SJCRH30 (cell line): ENCODE results near the gene LORICRIN. TPM values are rescaled to one million over a fixed set of nuclear protein-coding genes. Genes with fewer than 3 reads are reported as not detected.

Experiments used
- DNase-seq, 2 experiments: peaks; one replicate each; pipeline ENCODE4 v3.0.0-alpha.2; 2015 to 2020
- H3K27ac ChIP-seq: fragments of 250-450 bp; sonication (Bioruptor Pico); 2 replicates; pipeline ENCODE4 v1.5.1; 2020; ENCODE audit warnings: mild to moderate bottlenecking, moderate library complexity
- H3K27me3 ChIP-seq: fragments of 250-450 bp; sonication (Bioruptor Pico); 2 replicates; pipeline ENCODE4 v1.5.1; 2020; ENCODE audit warnings: mild to moderate bottlenecking, moderate library complexity
- H3K36me3 ChIP-seq: fragments of 250-450 bp; sonication (Bioruptor Pico); 2 replicates; pipeline ENCODE4 v1.5.1; 2020; ENCODE audit warnings: mild to moderate bottlenecking, moderate library complexity
- H3K4me1 ChIP-seq: fragments of 250-450 bp; sonication (Bioruptor Pico); 2 replicates; pipeline ENCODE4 v1.5.1; 2020; ENCODE audit warnings: mild to moderate bottlenecking, moderate library complexity
- H3K4me3 ChIP-seq: fragments of 250-450 bp; sonication (Bioruptor Pico); 2 replicates; pipeline ENCODE4 v1.5.1; 2020; ENCODE audit warnings: mild to moderate bottlenecking, moderate library complexity
- H3K9me3 ChIP-seq: fragments of 250-450 bp; sonication (Bioruptor Pico); replicated peaks from 2 replicates; pipeline ENCODE4 v1.5.1; 2020; ENCODE audit warnings: mild to moderate bottlenecking, moderate library complexity
- total RNA-seq: library from RNA; depleted of rRNA; stranded (reverse); fragments of >200 nt; shearing (Covaris generic); gene quantifications from 2 replicates; pipeline ENCODE4 v1.2.3, GENCODE V29; 2014

Gene LORICRIN
- total RNA-seq, 1 experiment from 2014 or later: not detected

DNA sequence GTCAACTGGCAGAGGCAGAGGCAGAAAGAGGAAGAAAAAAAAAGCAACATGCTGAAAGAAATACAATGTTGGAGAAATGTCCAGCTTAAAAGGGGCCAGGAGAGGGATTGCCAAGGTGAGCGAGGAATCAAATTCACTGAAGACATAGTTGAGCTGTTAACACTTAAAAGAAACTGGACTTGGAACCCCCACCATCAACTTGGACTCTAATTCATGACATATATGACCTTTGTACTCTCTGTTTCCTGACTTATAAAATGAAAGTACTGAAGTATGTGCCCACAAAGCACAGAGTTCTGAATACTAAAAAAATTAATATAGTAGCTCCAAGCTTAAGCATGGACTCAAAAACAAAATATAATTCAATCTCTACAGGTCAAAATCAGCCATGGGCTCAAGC, 26.0 kb upstream of the LORICRIN start:
- H3K27me3 ChIP-seq: no peaks in the 10 kb centered on the region
- no peaks in the 10 kb centered on the region for H3K36me3 ChIP-seq
- no peak overlapping the region for H3K27ac ChIP-seq
- H3K4me1 ChIP-seq: no peaks in the 10 kb centered on the region
- no peak for DNase-seq
- H3K9me3 ChIP-seq: no peaks in the 10 kb centered on the region
- H3K4me3 ChIP-seq: no peak overlapping the region

DNA sequence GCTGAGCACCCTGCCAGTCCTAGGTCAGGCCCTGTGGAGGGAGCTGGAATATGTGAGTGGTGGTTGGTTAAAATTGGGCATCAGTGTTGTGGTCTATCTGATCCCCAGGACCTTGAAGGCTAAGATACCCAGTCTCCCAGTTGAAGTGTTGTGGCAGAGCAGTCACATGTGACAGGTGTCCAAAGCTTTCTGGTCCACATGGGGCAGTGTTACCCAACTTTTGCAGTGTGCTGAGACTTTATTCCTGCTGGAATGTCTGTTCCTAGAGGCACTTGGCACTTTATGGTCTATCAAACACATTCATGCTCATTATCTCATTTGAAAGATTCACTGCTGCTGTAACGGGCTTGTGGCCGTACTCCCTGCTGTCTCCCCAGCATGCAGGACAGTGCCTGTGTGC, 21.0 kb upstream of the LORICRIN start:
- Histone ChIP-seq H3K9me3 (no peaks in the 10 kb centered on the region), H3K27ac (no peak overlapping the region), H3K36me3 (no peaks in the 10 kb centered on the region), H3K4me1 (no peaks in the 10 kb centered on the region), H3K27me3 (no peaks in the 10 kb centered on the region; the same call in 1 of the 2 replicates), H3K4me3 (no peak overlapping the region)
- DNase-seq: no peak

DNA sequence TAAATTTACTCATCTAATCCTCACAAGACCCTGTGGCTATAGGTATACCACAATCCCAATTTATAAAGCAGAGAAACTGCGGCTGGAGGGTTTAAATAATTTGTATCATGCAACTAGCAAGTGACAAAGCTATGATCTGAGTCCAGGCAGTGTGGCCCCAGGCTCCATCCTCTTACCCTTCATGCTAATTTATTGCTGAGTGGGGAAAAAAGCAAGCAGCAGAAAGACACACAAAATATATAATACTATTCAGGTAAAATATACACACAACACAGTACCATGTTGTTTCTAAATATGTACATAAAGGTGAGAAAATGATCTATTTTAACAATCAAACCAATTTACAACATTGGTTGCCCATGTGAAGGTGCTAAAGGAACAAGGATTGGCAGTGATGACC, 17.3 kb upstream of the LORICRIN start:
- Histone ChIP-seq H3K9me3 (no peaks in the 10 kb centered on the region), H3K4me1 (no peaks in the 10 kb centered on the region), H3K27me3 (no peaks in the 10 kb centered on the region; the same call in 1 of the 2 replicates), H3K27ac (no peak overlapping the region), H3K4me3 (no peak overlapping the region), H3K36me3 (no peaks in the 10 kb centered on the region)
- no peak for DNase-seq

DNA sequence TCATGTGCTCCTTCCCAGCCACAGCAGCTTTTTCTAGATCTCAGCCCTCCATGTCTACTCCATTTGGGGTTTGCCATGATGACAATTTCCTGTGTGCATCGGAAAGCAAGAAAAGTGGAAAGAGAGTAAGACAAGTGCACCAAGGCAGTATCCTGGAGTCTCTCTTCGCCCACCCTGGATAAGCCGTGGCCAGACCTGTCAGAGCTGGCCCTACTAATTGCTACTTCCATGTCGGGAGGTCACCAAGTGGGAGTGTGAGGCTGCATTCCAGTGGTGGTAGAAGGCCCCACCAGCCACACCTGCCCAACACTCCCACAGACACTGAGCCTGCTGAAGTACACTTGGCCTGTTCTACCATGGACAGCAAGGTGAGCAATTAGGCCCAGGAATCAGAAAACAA, 14.0 kb upstream of the LORICRIN start:
- H3K27me3 ChIP-seq: no peaks in the 10 kb centered on the region; the same call in 1 of the 2 replicates
- H3K27ac ChIP-seq: no peak overlapping the region
- H3K4me3 ChIP-seq: no peak overlapping the region
- H3K4me1 ChIP-seq: no peaks in the 10 kb centered on the region
- DNase-seq: no peak
- H3K36me3 ChIP-seq: no peaks in the 10 kb centered on the region
- no peaks in the 10 kb centered on the region for H3K9me3 ChIP-seq

DNA sequence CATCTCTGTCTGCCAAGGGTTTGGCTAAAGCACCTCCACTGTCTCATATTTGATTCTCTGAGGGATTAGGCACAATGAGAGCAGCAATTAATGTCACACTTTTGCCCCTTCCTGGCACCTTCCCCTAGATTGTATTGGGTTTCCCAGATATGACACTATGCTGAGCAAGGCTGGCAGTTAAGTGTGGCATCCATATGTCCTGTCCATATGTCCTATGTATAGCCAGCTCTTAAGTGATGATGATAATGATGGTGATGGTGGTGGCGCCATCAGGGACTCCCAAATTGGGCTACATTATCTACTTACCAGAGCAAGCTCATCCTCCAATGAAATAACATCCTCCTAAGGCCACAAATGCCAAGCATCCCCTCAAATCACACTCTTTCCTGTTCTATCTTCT, 13.5 kb upstream of the LORICRIN start:
- no peak overlapping the region for H3K4me3 ChIP-seq
- no peaks in the 10 kb centered on the region; the same call in 1 of the 2 replicates for H3K27me3 ChIP-seq
- H3K27ac ChIP-seq: no peak overlapping the region
- H3K4me1 ChIP-seq: no peaks in the 10 kb centered on the region
- DNase-seq: no peak
- H3K9me3 ChIP-seq: no peaks in the 10 kb centered on the region
- no peaks in the 10 kb centered on the region for H3K36me3 ChIP-seq

DNA sequence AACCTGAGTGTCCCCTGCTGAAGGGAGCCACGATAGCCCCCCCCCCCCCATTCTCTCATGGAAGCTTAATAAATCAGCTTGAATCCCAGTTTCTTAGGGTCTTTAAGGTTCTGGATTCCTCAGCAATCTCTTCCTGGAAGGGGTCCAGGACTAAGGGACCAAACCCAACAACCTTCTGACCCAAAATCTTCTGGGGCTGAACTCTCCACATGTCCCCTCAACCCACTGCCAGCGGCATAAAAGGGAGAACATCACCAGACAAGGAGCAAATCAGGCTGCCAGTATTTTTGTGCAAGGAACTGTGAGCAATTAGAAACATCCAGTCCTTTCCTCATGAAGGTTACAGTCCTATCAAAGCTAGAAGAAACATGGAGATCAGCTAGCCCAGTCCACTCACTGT, 12.7 kb upstream of the LORICRIN start:
- no peak for DNase-seq
- Histone ChIP-seq H3K36me3 (no peaks in the 10 kb centered on the region), H3K27ac (no peak overlapping the region), H3K27me3 (no peaks in the 10 kb centered on the region), H3K9me3 (no peaks in the 10 kb centered on the region), H3K4me3 (no peak overlapping the region), H3K4me1 (no peaks in the 10 kb centered on the region)

DNA sequence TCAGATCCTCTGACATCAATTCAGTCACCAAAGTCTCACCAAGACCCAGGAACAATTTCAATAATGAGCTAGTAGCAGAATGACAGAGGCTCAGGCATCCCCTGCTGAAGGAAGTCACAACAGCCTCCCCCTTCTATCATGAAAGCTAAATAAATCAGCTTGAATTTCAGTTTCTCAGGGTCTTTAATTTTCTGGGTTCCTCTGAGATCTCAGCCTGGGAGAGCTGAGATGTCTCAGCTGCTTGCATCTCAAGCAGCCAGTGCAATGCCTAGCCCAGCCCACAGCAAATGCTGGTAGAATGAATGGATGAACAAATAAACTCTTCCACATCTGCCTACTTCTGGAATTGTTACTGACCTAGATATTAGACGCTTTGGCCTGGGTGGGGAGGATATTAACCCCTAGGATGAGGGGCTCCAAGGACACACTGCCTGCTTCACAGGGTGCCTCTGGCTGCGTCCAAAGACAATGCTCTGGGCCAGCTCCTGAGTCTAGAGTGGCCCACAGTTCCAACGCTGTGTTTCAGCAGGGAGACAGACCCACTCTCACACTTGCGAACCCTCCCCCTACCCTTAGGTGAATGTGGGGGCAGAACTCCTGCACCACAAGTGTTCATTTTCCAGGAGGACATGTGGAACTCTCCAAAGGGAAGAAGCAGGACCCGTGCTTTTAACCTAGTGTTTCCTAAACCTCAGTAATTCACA, 11.2 kb upstream of the LORICRIN start:
- Histone ChIP-seq H3K36me3 (no peaks in the 10 kb centered on the region), H3K27me3 (no peaks in the 10 kb centered on the region), H3K4me3 (no peak overlapping the region), H3K27ac (no peak overlapping the region), H3K9me3 (no peaks in the 10 kb centered on the region), H3K4me1 (no peaks in the 10 kb centered on the region)
- no peak for DNase-seq

DNA sequence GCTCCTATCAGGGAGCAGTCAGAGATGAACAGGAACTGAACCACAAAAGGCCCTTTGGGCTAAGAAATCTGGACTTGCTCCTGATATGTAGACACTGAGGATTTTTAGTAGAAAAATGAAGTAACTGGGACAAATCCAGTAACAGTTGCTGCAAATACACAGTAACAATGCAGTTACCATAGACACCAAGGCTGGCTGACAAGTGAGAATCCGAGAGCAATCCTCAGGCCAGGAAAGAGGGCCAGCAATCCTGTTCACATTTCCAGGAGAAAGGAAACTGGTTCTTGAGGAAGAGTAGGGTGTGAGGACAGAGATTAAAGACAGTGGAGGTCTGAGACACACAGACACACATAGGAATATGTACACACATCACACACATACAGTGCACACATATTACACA, 9.3 kb upstream of the LORICRIN start:
- DNase-seq: no peak
- Histone ChIP-seq H3K9me3 (no peaks in the 10 kb centered on the region), H3K4me1 (no peaks in the 10 kb centered on the region), H3K4me3 (no peak overlapping the region), H3K27me3 (no peaks in the 10 kb centered on the region), H3K27ac (no peak overlapping the region), H3K36me3 (no peaks in the 10 kb centered on the region)

DNA sequence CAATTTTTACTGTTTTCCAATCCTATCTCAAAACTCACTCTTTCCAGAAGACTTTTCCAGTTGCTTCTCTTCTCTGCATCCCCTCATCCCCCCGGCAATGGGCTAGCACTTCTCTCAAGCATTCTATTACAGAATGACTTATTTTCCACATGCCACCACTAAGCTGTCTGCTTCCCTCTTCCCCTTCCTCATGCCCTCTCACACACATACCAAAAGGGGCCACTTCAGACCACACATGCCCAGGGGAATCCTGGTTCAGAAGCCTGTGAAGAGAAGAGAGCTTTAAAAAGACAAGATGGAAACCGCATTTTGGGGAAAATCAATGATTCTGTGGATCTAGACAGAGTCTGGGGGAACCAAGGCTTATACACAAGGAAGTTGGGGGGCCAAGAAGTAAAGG, 8.4 kb upstream of the LORICRIN start:
- H3K4me3 ChIP-seq: no peak overlapping the region
- no peaks in the 10 kb centered on the region for H3K4me1 ChIP-seq
- H3K27ac ChIP-seq: no peak overlapping the region
- no peak for DNase-seq
- no peaks in the 10 kb centered on the region for H3K9me3 ChIP-seq
- no peaks in the 10 kb centered on the region for H3K36me3 ChIP-seq
- H3K27me3 ChIP-seq: no peaks in the 10 kb centered on the region

DNA sequence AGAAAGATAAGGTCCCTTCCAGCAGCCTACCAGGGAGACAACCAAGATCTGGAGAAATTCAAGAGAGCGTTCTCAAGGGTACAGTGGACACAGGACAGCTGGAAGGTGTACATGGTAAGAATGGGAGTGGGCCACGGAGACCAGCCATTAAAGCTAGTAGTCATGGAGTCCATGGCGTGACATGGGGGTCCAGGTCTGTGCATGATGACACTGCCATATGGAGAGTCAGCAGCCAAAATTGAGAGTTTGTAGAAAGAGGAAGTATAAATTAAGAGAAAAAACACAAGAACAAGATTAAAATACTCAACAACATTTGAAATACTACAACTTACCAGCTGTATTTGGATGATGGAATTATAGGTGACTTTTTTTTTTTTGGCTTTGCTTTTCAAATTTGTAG, 7.9 kb upstream of the LORICRIN start:
- no peaks in the 10 kb centered on the region for H3K36me3 ChIP-seq
- H3K4me3 ChIP-seq: no peak overlapping the region
- no peaks in the 10 kb centered on the region for H3K4me1 ChIP-seq
- H3K9me3 ChIP-seq: no peaks in the 10 kb centered on the region
- H3K27me3 ChIP-seq: no peaks in the 10 kb centered on the region
- no peak for DNase-seq
- no peak overlapping the region for H3K27ac ChIP-seq

DNA sequence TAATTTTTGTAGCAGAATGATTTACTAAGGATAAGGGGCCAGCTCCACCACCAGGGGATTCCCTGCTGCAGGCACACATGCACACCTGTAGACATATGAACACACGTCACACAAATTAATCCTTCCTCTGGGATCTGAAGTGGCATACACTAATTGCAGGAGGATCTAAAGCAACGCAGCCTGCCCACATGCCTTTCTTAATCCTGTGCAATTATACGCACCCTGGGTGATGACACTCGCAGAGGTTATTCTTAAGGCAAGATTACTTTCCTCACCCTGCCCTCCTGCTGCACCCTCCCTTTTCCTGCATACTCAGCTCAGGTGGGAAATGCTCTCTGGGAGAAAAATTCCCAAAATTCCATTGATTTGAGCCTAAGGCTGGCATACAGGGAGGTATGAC, 7.5 kb upstream of the LORICRIN start:
- H3K4me3 ChIP-seq: no peak overlapping the region
- H3K36me3 ChIP-seq: no peaks in the 10 kb centered on the region
- DNase-seq: no peak
- H3K9me3 ChIP-seq: no peaks in the 10 kb centered on the region
- H3K27me3 ChIP-seq: no peaks in the 10 kb centered on the region
- no peaks in the 10 kb centered on the region for H3K4me1 ChIP-seq
- H3K27ac ChIP-seq: no peak overlapping the region

DNA sequence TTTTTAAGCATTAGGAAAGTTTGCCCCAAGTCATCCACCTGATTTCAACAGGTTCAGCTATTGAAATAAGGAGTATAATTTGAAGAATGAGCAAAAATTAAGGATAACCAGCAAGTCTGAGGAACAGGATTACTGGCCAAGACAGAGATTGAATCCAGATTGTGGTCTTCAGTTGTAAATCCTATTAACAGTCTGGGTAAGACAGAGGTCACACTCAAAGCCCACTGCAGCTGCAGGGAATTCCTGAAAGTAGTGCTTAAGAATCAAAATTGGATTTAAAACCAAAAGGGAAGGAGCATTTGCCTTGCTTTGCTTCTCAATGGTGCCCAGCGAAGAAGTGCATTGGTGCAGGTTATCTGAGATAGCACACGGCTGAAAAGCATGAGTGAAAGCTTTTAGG, 6.4 kb upstream of the LORICRIN start:
- H3K27ac ChIP-seq: no peak overlapping the region
- H3K36me3 ChIP-seq: no peaks in the 10 kb centered on the region
- no peaks in the 10 kb centered on the region for H3K9me3 ChIP-seq
- no peak overlapping the region for H3K4me3 ChIP-seq
- H3K27me3 ChIP-seq: no peaks in the 10 kb centered on the region
- no peak for DNase-seq
- no peaks in the 10 kb centered on the region for H3K4me1 ChIP-seq

DNA sequence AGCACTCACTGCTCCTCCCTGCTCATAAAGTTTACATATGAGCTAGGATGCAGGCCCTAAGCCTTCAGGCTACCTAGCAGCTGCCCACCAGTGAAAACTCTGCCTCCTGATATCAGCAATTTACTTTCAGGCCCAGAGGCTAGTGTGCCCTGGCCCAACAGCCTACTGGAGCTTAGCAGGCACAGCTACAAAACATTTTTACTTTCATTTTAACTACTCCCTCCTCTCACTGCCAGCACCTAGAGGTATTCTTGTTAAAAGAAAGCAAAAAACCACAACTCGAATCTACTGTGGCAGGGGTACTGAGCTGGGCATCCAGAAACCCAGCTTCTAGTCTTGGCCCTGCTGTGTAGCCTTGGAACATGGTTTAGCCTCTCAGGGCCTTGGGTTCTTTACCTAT, 5.8 kb upstream of the LORICRIN start:
- Histone ChIP-seq H3K36me3 (no peaks in the 10 kb centered on the region), H3K4me1 (no peaks in the 10 kb centered on the region), H3K27ac (no peak overlapping the region), H3K4me3 (no peak overlapping the region), H3K27me3 (no peaks in the 10 kb centered on the region), H3K9me3 (no peaks in the 10 kb centered on the region)
- DNase-seq: no peak

DNA sequence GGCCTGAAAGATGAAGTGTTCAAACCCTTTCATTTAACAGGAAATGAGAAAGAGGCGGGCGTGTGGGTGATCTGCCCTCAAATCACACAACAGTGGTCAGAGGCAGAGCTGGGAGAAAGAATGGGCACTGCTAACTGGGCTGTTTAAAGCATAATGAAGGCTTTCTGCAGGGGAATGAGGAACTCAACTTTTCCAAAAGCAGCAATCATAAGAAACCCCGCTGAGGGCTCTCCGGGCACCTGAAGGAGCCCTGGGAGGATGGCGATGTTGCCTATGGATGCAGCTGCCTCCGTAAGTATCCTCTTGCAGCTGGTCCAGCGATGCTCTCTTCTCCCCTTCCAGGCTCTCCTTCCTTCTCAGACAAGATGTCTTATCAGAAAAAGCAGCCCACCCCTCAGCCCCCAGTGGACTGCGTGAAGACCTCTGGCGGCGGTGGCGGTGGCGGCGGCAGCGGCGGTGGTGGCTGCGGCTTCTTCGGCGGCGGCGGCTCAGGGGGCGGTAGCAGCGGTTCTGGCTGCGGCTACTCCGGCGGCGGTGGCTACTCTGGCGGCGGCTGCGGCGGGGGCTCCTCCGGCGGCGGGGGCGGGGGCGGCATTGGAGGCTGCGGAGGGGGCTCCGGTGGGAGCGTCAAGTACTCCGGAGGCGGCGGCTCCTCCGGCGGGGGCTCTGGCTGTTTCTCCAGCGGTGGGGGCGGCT, 1.2 kb downstream of the LORICRIN start:
- Histone ChIP-seq H3K27me3 (no peaks in the 10 kb centered on the region; the same call in 1 of the 2 replicates), H3K27ac (no peak overlapping the region), H3K36me3 (no peaks in the 10 kb centered on the region), H3K9me3 (no peaks in the 10 kb centered on the region), H3K4me1 (no peaks in the 10 kb centered on the region), H3K4me3 (no peak overlapping the region)
- no peak for DNase-seq

DNA sequence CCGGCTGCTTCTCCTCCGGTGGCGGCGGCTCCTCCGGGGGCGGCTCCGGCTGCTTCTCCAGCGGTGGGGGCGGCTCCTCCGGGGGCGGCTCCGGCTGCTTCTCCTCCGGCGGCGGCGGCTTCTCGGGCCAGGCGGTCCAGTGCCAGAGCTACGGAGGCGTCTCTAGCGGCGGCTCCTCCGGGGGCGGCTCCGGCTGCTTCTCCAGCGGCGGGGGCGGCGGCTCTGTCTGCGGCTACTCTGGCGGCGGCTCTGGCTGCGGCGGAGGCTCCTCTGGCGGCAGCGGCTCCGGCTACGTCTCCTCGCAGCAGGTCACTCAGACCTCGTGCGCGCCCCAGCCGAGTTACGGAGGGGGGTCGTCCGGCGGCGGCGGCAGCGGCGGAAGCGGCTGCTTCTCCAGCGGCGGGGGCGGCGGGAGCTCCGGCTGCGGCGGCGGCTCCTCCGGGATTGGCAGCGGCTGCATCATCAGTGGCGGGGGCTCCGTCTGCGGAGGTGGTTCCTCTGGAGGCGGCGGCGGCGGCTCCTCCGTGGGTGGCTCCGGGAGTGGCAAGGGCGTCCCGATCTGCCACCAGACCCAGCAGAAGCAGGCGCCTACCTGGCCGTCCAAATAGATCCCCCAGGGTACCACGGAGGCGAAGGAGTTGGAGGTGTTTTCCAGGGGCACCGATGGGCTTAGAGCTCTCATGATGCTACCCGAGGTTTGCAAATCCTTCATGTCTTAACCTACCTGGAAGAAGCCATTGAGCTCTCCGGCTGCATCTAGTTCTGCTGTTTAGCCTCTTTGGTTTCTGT, 2.0 kb downstream of the LORICRIN start:
- Histone ChIP-seq H3K27me3 (no peaks in the 10 kb centered on the region; the same call in 1 of the 2 replicates), H3K36me3 (no peaks in the 10 kb centered on the region), H3K4me3 (no peak overlapping the region), H3K4me1 (no peaks in the 10 kb centered on the region), H3K9me3 (no peaks in the 10 kb centered on the region), H3K27ac (no peak overlapping the region)
- DNase-seq: no peak
